ENCODE data around the gene SPATA2L.
"Not testable (repeated sequence)": the region's sequence is repeated elsewhere in the genome, so short reads cannot be mapped to it uniquely, and the experiment has no call there.

Gene SPATA2L

GRCh38 chr16:89667000-89667399 is 34.5 kb downstream of the SPATA2L start:
- peak; percentile 44 for TF ChIP-seq CTCF (IDR thresholded peaks at IDR 0.05; ENCODE audit: extremely low read depth, insufficient read depth, missing control alignments)
- in situ Hi-C loops (cut with MboI; ENCODE audit: low pct_unique_long_range_greater_than_20kb, low sequenced_read_pairs, unreplicated experiment); DNase-seq (ENCODE audit: low spot score): not testable (repeated sequence)

GRCh38 chr16:89664238-89664637 is 37.3 kb downstream of the SPATA2L start:
- DNase-seq (ENCODE audit: low spot score); in situ Hi-C loops (cut with MboI; ENCODE audit: low pct_unique_long_range_greater_than_20kb, low sequenced_read_pairs, unreplicated experiment): not testable (repeated sequence)

- TF ChIP-seq CTCF (IDR thresholded peaks at IDR 0.05; ENCODE audit: extremely low read depth, insufficient read depth, missing control alignments): no peak
- in situ Hi-C loops (cut with MboI; ENCODE audit: low pct_unique_long_range_greater_than_20kb, low sequenced_read_pairs, unreplicated experiment): no loop called here
Measured at GRCh38 chr16:89661215-89661614, 40.3 kb downstream of the SPATA2L start.

GRCh38 chr16:89660146-89660545 is 41.4 kb downstream of the SPATA2L start:
- in situ Hi-C loops (cut with MboI; ENCODE audit: low pct_unique_long_range_greater_than_20kb, low sequenced_read_pairs, unreplicated experiment): no loop called here
- no peak for DNase-seq (ENCODE audit: low spot score)
- TF ChIP-seq CTCF (IDR thresholded peaks at IDR 0.05; ENCODE audit: extremely low read depth, insufficient read depth, missing control alignments): no peak

More at GRCh38 chr16:89661215-89661614, 40.3 kb downstream of the SPATA2L start:
- DNase-seq (ENCODE audit: low spot score): no peak

- TF ChIP-seq CTCF (IDR thresholded peaks at IDR 0.05; ENCODE audit: extremely low read depth, insufficient read depth, missing control alignments): no peak
- no peak for DNase-seq (ENCODE audit: low spot score)
- in situ Hi-C loops (cut with MboI; ENCODE audit: low pct_unique_long_range_greater_than_20kb, low sequenced_read_pairs, unreplicated experiment): no loop called here
Measured at GRCh38 chr16:89658221-89658879, 43.2 kb downstream of the SPATA2L start.

- TF ChIP-seq CTCF (IDR thresholded peaks at IDR 0.05; ENCODE audit: extremely low read depth, insufficient read depth, missing control alignments): no peak
- in situ Hi-C loops (cut with MboI; ENCODE audit: low pct_unique_long_range_greater_than_20kb, low sequenced_read_pairs, unreplicated experiment): no loop called here
- peak; percentile 99 for DNase-seq (ENCODE audit: low spot score)
Measured at GRCh38 chr16:89657442-89658220, 43.9 kb downstream of the SPATA2L start, which contains the start of the genes CHMP1A and SPATA33. CHMP1A (minus strand) TSS chr16:89657708; CDS start chr16:89657588, 120 bp downstream. SPATA33 (plus strand) TSS chr16:89657836; CDS start chr16:89657912, 76 bp downstream.
